Coronary artery (tissue), 2 donors: ENCODE results near the gene LONP2.
"Not testable (repeated sequence)": the region's sequence is repeated elsewhere in the genome, so short reads cannot be mapped to it uniquely, and the experiment has no call there.

ENCODE experiments used
- DNase-seq: peaks from one replicate; pipeline ENCODE4 v3.0.0-alpha.2; 2017; ENCODE audit warnings: low spot score
- H3K27ac ChIP-seq, 2 donors: fragments of 200-600 bp; sonication (generic); one replicate each; pipeline ENCODE4 v1.5.1; 2016 to 2019
- H3K4me3 ChIP-seq: fragments of 200-600 bp; sonication (generic); 2 replicates; pipeline ENCODE4 v1.5.1; 2016; ENCODE audit warnings: mild to moderate bottlenecking, moderate library complexity
- TF ChIP-seq, protein P1 (sequence below): fragments of 200-600 bp; sonication (generic); IDR thresholded peaks from one replicate; pipeline ENCODE4 v1.5.1; 2019; ENCODE audit warnings: antibody characterized with exemption

Gene LONP2

DNA sequence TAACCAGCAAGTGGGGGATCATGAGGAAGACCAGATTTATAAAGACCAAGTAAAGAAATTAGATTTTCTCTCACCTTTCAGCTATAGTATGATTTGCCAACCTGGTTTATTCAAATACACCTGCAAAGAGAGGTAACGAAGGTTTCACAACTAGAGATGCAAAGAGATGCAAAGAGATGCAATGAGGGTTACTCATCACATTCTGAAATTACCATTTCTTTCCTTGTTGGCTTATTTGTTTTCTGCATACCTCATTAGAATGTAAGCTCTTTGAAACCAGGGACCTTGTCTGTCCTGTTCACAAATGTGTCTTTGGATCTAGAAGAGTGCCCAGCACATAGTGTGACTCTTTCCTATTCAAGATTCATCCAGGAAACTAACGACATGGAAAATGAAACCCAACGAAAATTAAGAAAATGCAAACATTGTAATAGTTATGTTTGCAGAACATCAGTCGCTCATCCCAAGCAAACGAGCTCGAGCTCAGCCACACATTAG is 9.0 kb upstream of the LONP2 start:
- DNase-seq = no peak
- no peak overlapping the region for H3K4me3 ChIP-seq
- H3K27ac ChIP-seq = no peak overlapping the region
- TF ChIP-seq, protein P1, sequence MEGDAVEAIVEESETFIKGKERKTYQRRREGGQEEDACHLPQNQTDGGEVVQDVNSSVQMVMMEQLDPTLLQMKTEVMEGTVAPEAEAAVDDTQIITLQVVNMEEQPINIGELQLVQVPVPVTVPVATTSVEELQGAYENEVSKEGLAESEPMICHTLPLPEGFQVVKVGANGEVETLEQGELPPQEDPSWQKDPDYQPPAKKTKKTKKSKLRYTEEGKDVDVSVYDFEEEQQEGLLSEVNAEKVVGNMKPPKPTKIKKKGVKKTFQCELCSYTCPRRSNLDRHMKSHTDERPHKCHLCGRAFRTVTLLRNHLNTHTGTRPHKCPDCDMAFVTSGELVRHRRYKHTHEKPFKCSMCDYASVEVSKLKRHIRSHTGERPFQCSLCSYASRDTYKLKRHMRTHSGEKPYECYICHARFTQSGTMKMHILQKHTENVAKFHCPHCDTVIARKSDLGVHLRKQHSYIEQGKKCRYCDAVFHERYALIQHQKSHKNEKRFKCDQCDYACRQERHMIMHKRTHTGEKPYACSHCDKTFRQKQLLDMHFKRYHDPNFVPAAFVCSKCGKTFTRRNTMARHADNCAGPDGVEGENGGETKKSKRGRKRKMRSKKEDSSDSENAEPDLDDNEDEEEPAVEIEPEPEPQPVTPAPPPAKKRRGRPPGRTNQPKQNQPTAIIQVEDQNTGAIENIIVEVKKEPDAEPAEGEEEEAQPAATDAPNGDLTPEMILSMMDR = no peak

GRCh38 chr16:48235556-48236136 is 8.5 kb upstream of the LONP2 start:
- H3K27ac ChIP-seq = no peak overlapping the region
- TF ChIP-seq, protein P1 = no peak
- no peak overlapping the region for H3K4me3 ChIP-seq
- no peak for DNase-seq

- no peak for DNase-seq
- Histone ChIP-seq H3K27ac (no peak overlapping the region), H3K4me3 (no peak overlapping the region)
- TF ChIP-seq, protein P1 = no peak
These were observed 7.8 kb upstream of the LONP2 start for GRCh38 chr16:48236286-48236685.

DNA sequence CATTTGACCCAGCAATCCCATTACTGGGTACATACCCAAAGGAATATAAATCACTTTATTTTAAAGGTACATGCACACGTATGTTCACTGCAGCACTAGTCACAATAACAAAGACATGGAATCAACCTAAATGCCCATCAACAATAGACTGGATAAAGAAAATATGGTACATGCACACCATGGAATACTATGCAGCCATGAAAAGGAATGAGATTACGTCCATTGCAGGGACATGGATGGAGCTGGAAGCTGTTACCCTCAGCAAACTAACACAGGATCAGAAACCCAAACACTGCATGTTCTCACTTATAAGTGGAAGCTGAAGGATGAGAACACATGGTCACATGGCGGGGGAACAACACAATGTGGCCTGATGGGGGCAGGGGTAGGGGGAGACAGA is 4.0 kb upstream of the LONP2 start:
- H3K27ac ChIP-seq, H3K4me3 ChIP-seq, DNase-seq: not testable (repeated sequence)

GRCh38 chr16:48244863-48245195 is 729 bp downstream of the LONP2 start:
- TF ChIP-seq, protein P1 = no peak
- Histone ChIP-seq H3K4me3 (peak overlapping the region; percentile 93), H3K27ac (peak overlapping the region; percentile 84 to 94)
- DNase-seq = no peak

DNA sequence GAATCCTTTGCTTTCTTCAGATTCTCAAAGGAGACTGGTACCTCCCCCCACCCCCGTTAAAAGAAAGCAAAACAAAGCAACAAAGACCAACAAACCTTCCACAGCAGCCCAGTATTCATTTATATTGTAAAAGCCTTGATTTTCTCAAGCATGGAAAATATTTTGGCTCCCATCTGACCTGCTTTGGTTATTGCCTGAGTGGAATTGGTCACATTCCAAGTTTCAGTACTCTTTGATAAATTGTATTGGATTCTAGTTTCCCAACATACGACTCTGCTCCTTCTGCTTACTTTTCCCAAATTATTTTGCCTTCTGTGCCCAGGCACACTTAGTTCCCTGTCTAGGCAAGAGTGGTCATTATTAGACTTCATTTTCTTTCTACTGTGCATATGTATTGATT is 2.0 kb downstream of the LONP2 start:
- peak overlapping the region; percentile 93 for H3K4me3 ChIP-seq
- TF ChIP-seq, protein P1 = no peak
- no peak overlapping the region for H3K27ac ChIP-seq
- DNase-seq = no peak

DNA sequence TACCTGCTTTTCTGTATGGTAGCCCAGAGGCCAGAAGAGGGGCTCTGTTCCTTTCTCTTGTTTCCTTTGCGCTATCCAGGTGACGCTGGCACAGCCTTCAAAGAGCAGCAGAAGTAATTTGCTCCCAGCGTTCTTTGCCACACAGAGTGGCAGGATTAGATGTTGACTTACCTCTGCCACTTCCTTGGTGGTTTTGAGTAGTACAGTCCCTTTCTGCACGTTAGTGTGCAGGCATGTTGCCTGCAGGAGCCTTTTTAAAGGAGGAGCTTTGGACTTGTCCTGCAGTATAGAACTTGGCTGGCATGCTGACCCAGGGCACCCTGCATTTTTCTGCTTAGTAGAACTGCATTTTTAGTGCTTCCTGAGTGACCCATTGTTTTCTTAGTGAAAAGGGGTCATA is 3.2 kb downstream of the LONP2 start, which contains the start of gene ABCC11:
Gene ABCC11 (minus strand): TSS at position 229 of the 400 bp plus-strand sequence. CDS start 15,618 bp downstream, outside the sequence.
- Histone ChIP-seq H3K27ac (no peak within 1 kb of the TSS), H3K4me3 (no peak within 1 kb of the TSS)
- DNase-seq = no peak
- TF ChIP-seq, protein P1 = no peak
